GM12892 (cell line): ENCODE results near the gene TNFRSF17. TPM values are rescaled to one million over a fixed set of nuclear protein-coding genes. Genes with fewer than 3 reads are reported as not detected.
"Not testable (repeated sequence)": the region's sequence is repeated elsewhere in the genome, so short reads cannot be mapped to it uniquely, and the experiment has no call there.

Experiments used
- DNase-seq: peaks from one replicate; pipeline ENCODE4 v3.0.0; 2011; ENCODE audit not compliant: insufficient read length
- FAIRE-seq: peaks from 2 replicates; lab custom pipeline; 2011; peaks lifted over from hg19 to GRCh38; lab: Jason Lieb, UNC
- POLR2A ChIP-seq: IDR thresholded peaks from 2 replicates; pipeline ENCODE4 v1.6.1; 2011; ENCODE audit warnings: low read depth, low read length, control low read depth
- POLR2AphosphoS5 ChIP-seq: IDR thresholded peaks from 2 replicates; pipeline ENCODE4 v1.6.1; 2011; ENCODE audit warnings: low read depth, low read length, control low read depth
- TAF1 ChIP-seq: IDR thresholded peaks from 2 replicates; pipeline ENCODE4 v1.6.1; 2011; ENCODE audit warnings: low read depth, mild to moderate bottlenecking, control low read depth, low read length, borderline replicate concordance
- polyA plus RNA-seq: library from polyadenylated mRNA; unstranded; fragments of >200 nt; gene quantifications from one replicate; pipeline ENCODE4 v1.2.1, GENCODE V29; 2012; ENCODE audit warnings: missing spikeins, inconsistent platforms; ENCODE audit not compliant: missing spikeins

TNFRSF17 gene
- 107 TPM for polyA plus RNA-seq

DNA sequence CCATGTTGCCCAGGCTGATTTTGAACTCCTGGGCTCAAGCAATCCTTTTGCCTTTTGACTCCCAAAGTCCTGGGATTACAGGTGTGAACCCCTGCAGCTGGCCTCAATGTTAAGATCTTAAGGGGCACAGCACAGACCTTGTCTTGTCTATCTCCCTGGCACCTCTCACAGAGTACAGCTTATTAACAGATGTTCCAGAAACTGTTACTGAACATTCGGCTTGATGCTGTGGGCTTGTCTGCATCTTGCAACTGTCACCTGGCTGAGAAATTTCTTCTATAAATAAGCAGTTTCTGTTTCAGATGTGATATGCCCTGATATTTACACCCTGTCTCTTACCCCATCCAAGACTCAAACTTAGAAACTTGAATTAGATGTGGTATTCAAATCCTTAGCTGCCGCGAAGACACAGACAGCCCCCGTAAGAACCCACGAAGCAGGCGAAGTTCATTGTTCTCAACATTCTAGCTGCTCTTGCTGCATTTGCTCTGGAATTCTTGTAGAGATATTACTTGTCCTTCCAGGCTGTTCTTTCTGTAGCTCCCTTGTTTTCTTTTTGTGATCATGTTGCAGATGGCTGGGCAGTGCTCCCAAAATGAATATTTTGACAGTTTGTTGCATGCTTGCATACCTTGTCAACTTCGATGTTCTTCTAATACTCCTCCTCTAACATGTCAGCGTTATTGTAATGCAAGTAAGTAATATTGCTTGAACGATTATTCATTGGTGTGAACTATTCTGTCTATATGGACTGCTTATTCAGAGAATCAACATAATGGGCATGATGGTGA is at the start of gene TNFRSF17:
TNFRSF17 (plus strand) TSS at position 450 of the 791 bp plus-strand sequence; CDS start at position 565, 115 bp downstream.
- DNase-seq (no peak), FAIRE-seq (no peak)
- TF ChIP-seq TAF1, result no peak; the same call in 1 of the 2 replicates
- TF ChIP-seq POLR2AphosphoS5, result peak; percentile 88
- peak; percentile 74 for TF ChIP-seq POLR2A

DNA sequence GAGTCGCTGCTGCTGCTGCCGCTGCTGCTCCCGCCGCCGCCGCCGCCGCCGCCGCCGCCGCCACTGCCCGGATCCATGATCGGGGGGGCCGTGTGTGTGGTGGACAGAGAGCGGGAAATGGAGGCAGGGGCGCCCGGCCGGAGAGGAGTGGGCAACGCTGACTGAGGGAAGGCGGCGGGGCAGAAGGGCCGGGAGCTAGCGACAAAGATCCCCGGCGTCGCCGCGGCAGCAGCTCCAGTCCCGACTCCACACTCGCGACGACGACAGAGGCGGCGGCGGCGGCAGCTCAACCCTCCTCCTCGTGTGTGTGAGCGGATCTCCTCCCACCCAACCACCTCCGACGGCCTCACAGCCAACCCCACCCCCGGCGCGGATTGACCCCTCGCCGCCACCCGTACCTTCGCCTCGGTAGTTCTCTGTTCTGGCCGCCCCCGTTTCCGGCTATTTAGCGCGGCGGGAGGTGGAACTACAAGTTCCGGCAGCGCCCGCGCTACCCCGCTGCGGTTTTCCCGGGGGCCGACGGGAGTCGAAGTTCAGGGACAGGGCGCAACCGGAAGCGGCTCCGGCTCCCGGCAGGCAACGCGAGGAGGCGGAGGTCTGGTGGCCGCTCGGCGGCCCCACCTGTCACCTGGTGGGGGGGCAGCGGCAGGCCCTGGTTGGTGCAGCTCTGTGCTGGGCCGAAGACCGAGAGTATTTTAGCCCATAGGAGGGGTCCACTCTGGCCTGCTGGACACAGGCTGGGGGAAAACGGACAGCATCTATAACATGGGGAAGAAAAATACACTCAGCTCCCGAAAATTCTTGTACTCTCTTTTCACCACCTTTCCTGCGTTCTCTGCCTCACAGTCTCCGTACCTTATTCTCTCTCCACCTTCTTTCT is 49.1 kb upstream of the TNFRSF17 start, which contains the start of gene GSPT1:
GSPT1 (minus strand) TSS at position 313 of the 880 bp plus-strand sequence; CDS start at position 77, 236 bp downstream.
- FAIRE-seq (peak; percentile 93), DNase-seq (peak; percentile 92)
- TF ChIP-seq POLR2A (peak; percentile 92; the same call in 1 of the 2 replicates), TAF1 (no peak), POLR2AphosphoS5 (peak; percentile 90)

GRCh38 chr16:11916524-11917285 is 48.3 kb upstream of the TNFRSF17 start:
- TF ChIP-seq POLR2A (no peak), TAF1 (no peak), POLR2AphosphoS5 (no peak)
- DNase-seq, result no peak
- no peak for FAIRE-seq

DNA sequence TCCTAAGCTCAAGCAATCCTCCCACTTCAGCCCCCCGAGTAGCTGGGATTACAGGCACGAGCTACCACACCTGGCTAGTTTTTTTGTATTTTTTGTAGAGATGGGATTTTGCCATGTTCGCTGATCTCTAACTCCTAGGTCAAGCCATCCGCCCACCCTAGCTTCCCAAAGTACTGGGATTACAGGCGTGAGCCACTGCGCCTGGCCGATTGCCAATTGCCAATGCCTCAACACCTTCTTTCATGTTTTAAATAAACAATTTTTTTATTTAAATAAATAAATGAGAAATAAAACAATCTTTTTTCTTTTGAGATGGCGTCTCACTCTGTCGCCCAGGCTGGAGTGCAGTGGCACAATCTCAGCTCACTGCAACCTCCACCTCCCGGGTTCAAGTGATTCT is 41.0 kb upstream of the TNFRSF17 start:
- DNase-seq, FAIRE-seq: not testable (repeated sequence)

DNA sequence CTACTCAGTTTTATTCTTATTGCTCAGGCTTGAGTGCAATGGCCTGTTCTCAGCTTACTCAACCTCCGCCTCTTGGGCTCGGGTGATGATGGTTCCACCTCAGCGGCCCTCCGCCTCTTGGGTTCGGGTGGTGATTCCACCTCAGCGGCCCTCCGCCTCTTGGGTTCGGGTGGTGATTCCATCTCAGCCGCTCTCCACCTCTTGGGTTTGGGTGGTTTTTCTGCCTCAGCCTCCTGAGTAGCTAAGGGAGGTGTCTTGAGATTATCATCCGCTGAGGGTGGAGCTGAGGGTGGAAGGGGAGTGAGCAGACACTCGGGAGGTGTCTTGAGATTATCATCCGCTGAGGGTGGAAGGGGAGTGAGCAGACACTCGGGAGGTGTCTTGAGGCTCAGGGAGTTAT is 37.7 kb upstream of the TNFRSF17 start:
- DNase-seq, FAIRE-seq: not testable (repeated sequence)

DNA sequence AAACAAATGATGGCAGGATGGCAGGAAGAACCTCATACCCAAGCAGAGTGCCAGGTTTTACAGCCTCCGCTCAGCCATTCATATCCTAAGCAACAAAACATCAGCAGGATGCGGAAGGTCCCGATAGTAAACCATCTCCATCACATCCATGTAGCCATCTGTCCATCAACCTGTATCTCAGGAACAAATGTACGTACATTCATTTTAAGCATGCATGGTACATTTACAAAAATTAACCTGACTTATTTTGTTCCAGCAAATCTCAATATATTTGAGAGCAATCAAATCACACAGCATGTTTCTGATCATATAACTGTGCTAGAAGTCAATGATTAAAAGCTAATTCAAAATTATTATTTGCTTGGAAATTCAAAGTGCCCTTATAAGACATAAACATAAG is 23.1 kb upstream of the TNFRSF17 start, which contains the start of gene NPIPB2:
NPIPB2 (minus strand) TSS at position 101 of the 400 bp plus-strand sequence; CDS start at position 101, 0 bp downstream.
- not testable (repeated sequence) for DNase-seq, FAIRE-seq

DNA sequence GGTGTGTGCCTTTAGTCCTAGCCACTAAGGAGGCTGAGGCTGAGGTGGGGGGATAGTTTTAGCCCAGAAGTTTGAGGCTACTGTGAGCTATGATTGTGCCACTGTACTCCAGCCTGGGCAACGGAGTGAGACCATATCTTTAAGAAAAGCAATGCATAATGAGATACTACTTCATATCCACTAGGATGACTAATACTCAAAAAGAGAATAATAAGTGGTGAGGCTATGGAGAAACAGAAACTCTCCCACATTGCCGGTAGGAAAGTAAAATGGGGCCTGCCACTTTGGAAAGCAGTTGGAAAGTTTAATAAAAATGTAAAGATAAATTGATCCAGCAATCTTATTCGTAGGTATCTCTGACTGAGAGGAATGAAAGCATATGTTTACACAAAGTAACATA is 18.6 kb upstream of the TNFRSF17 start:
- no peak for DNase-seq
- no peak for FAIRE-seq
- TF ChIP-seq TAF1 (no peak), POLR2A (no peak), POLR2AphosphoS5 (no peak)

DNA sequence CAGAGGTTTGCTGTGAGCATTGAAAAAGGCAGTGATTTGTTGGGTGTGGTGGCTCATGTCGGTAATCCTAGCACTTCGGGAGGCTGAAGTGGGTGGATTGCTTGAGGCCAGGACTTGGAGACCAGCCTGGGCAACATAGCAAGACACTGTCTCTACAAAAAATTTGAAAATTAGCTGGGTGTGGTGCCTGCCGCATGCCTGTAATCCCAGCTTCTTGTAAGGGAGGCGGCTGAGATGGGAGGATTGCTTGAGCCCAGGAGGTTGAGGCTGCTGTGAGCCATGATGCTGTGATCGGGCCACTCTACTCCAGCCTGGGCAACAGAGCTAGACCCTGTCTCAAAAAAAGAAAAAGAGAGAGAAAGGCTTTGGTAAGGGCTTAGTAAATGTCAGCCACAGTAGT is 16.2 kb upstream of the TNFRSF17 start:
- FAIRE-seq (no peak), DNase-seq (no peak)
- TF ChIP-seq POLR2AphosphoS5 (no peak), TAF1 (no peak), POLR2A (no peak)

DNA sequence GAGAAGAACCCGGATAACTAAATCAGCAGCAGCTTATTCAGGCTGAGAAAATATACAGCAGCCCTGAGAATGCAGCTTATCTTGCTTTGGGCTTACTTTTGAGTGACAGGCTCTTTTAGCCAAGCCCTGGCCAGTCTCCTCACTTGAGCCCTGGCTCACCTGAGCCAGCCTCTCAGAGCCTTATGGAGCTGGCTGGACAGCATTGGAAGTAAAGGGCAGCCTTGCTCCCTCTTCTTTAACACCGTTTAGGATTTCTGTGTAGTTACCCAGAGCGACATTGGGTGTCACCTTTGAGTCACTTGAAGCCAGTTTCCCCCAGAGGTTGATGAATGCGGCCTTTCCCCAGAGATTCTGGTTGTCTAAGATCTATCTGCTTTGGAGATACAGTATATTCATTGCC is 15.5 kb upstream of the TNFRSF17 start:
- peak; percentile 51 for DNase-seq
- TF ChIP-seq TAF1, result no peak
- no peak for TF ChIP-seq POLR2A
- TF ChIP-seq POLR2AphosphoS5, result no peak
- FAIRE-seq, result peak; percentile 73

- no peak for TF ChIP-seq POLR2A
- no peak for TF ChIP-seq POLR2AphosphoS5
- no peak for TF ChIP-seq TAF1
- no peak for FAIRE-seq
- no peak for DNase-seq
Measured at GRCh38 chr16:11950388-11950787, 14.6 kb upstream of the TNFRSF17 start.

- DNase-seq, FAIRE-seq: not testable (repeated sequence)
Measured at GRCh38 chr16:11953576-11953975, 11.4 kb upstream of the TNFRSF17 start.

DNA sequence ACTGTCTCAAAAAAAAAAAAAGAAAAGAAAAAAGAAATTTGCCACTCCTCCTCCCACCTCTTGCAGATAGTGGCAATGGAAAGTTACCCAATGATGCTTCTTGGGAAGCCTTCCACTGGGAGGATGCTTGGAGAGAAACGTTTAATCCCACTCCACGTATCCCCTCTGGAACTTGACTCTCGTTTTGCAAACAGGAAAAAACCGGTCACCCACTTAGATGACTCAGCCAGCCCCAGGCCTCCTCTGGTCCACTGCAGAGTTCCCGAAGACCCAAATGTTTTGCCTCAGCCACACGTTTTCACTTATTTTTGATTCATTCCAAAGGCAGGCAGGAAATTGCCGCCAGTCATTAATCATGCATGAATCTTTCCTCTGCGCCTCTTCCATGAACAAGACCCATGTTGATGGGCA is 9.3 kb upstream of the TNFRSF17 start:
- no peak for FAIRE-seq
- DNase-seq, result no peak
- no peak for TF ChIP-seq TAF1
- TF ChIP-seq POLR2AphosphoS5, result no peak
- no peak for TF ChIP-seq POLR2A
